ENCODE results near the gene UNC93B1. TPM values are rescaled to one million over a fixed set of nuclear protein-coding genes. Genes with fewer than 3 reads are reported as not detected.

UNC93B1 gene
- total RNA-seq, 1 experiment from 2014 or later: 23.3 TPM

GRCh38 chr11:68040101-68040956 is 36.4 kb upstream of the UNC93B1 start:
- H2BK20ac ChIP-seq (ENCODE audit: low read depth, low read length, poor library complexity, severe bottlenecking): no peak overlapping the region
- H3K79me2 ChIP-seq (ENCODE audit: insufficient read depth, low read length): no peaks in the 10 kb centered on the region
- H2AK5ac ChIP-seq (ENCODE audit: insufficient read length, low read length): no peak overlapping the region
- no peak overlapping the region for H3K9ac ChIP-seq (ENCODE audit: extremely low read depth, insufficient read length, low read length)
- no peaks in the 10 kb centered on the region for H3K9me3 Mint-ChIP-seq
- no peaks in the 10 kb centered on the region for H4K20me1 ChIP-seq (ENCODE audit: control insufficient read depth, insufficient read depth, insufficient read length)
- H2BK120ac ChIP-seq (ENCODE audit: low read depth, low read length, poor library complexity, severe bottlenecking): no peak overlapping the region
- DNase-seq: peak; percentile 76
- peak overlapping the region; percentile 55 to 72 (median 64); a peak in 4 of 7 replicates for H3K27ac Mint-ChIP-seq
- no peaks in the 10 kb centered on the region for H3K9me3 ChIP-seq (ENCODE audit: control insufficient read depth, low read depth, low read length)
- H3K18ac ChIP-seq (ENCODE audit: insufficient read length, low read depth, low read length): peak overlapping the region; percentile 53
- H3K4me1 ChIP-seq (ENCODE audit: insufficient read depth, low read length): no peaks in the 10 kb centered on the region; the same call in 1 of the 2 replicates
- 0 out of 2 replicates have a peak overlapping the region, but pooled peaks have one; percentile 33 for H3K14ac ChIP-seq (ENCODE audit: insufficient read depth, low read length)
- whole genome bisulfite sequencing (ENCODE audit: extremely low coverage, insufficient read length, low lambda C conversion rate): no CpG with 5 or more reads among the region's 22 CpGs
- H3K27ac ChIP-seq (ENCODE audit: insufficient read length, low read depth, low read length): no peak overlapping the region
- H3K23me2 ChIP-seq (ENCODE audit: insufficient read length, low read depth, low read length, poor library complexity, severe bottlenecking): no peaks in the 10 kb centered on the region
- H4K5ac ChIP-seq (ENCODE audit: insufficient read length, low read depth, low read length): no peak overlapping the region
- H3K4me1 Mint-ChIP-seq: peaks cover 7 to 9% of the 10 kb centered on the region in 2 experiments
- H3K27me3 ChIP-seq (ENCODE audit: insufficient read depth, low read length): no peaks in the 10 kb centered on the region
- H3K23ac ChIP-seq (ENCODE audit: insufficient read length, low read depth, low read length): no peak overlapping the region
- no peak overlapping the region for H3K4me2 ChIP-seq (ENCODE audit: insufficient read depth, insufficient read length, low read length)
- peaks cover 0 to 3% (median 0%) of the 10 kb centered on the region in 3 experiments; a peak in 2 of 7 replicates for H3K36me3 Mint-ChIP-seq (ENCODE audit: insufficient read depth in 1 of 3, low read depth in 3 of 3)
- H4K8ac ChIP-seq (replicated peaks; ENCODE audit: insufficient read length, low read depth, low read length): no peak overlapping the region
- H4K91ac ChIP-seq (ENCODE audit: insufficient read length, low read depth, low read length): no peak overlapping the region
- peak overlapping the region; percentile 39 to 66; a peak in 4 of 5 replicates for H3K4me3 Mint-ChIP-seq
- no peak overlapping the region for H3T11ph ChIP-seq (ENCODE audit: low read length)
- H2BK5ac ChIP-seq (ENCODE audit: insufficient read length, low read length): no peak overlapping the region
- no peaks in the 10 kb centered on the region for H3K79me1 ChIP-seq (ENCODE audit: insufficient read depth, low read depth, low read length, poor library complexity, severe bottlenecking)
- no peak overlapping the region for H2AFZ ChIP-seq (ENCODE audit: low read length)
- no peak for TF ChIP-seq CTCF (conservative IDR thresholded peaks at IDR 0.05)
- no peaks in the 10 kb centered on the region for H3K27me3 Mint-ChIP-seq (ENCODE audit: low read depth)
- no peak overlapping the region for H3K56ac ChIP-seq (ENCODE audit: insufficient read length, low read depth, low read length)
- no peak overlapping the region for H2BK15ac ChIP-seq (ENCODE audit: low read depth, low read length)
- no peak overlapping the region for H2BK12ac ChIP-seq (ENCODE audit: insufficient read length, low read depth, low read length)
- H3K4ac ChIP-seq (ENCODE audit: low read depth, low read length): no peak overlapping the region

Measured in H9 (cell line).